Measurements from ENCODE around the gene AKR1C2. TPM values are rescaled to one million over a fixed set of nuclear protein-coding genes. Genes with fewer than 3 reads are reported as not detected.
"Not testable (repeated sequence)": the region's sequence is repeated elsewhere in the genome, so short reads cannot be mapped to it uniquely, and the experiment has no call there.

AKR1C2 gene
- polyA plus RNA-seq, 1 donor, result 10.2 TPM

DNA sequence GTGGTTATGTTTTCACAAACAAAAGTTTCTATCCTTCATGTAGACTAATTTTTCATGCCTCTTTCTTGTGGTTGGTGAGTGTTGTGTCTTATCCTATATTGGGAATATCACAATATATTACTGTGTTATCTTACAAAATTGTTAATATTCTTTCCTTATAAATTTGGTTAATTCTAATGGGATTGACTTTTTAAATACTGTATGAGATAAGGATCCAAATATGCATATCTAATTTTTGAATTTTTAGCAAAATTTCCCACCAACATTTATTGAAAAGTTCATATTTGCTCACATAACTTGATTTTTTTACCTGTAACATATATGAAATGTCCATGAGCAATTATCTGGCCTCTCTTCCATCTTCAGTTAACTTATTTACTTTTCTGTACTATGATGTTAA lies 29.3 kb downstream of the AKR1C2 start:
- DNase-seq; H3K4me1 ChIP-seq (ENCODE audit: control insufficient read depth, insufficient read depth, low read length); H3K27ac ChIP-seq (ENCODE audit: low read length); H3K27me3 ChIP-seq (ENCODE audit: control insufficient read depth, insufficient read depth, low read length); H3K4me3 ChIP-seq (ENCODE audit: low read length); H3K9me3 ChIP-seq (ENCODE audit: control insufficient read depth, low read depth, low read length); H3K36me3 ChIP-seq (ENCODE audit: control insufficient read depth, insufficient read depth, low read length): not testable (repeated sequence)

GRCh38 chr10:4973294-4973693 lies 30.4 kb downstream of the AKR1C2 start:
- not testable (repeated sequence) for H3K27ac ChIP-seq (ENCODE audit: low read length); H3K9me3 ChIP-seq (ENCODE audit: control insufficient read depth, low read depth, low read length); H3K27me3 ChIP-seq (ENCODE audit: control insufficient read depth, insufficient read depth, low read length); DNase-seq; H3K4me3 ChIP-seq (ENCODE audit: low read length); H3K4me1 ChIP-seq (ENCODE audit: control insufficient read depth, insufficient read depth, low read length); H3K36me3 ChIP-seq (ENCODE audit: control insufficient read depth, insufficient read depth, low read length)
- no CpG with 5 or more reads among the region's 1 CpG for WGBS (ENCODE audit: insufficient coverage, low lambda C conversion rate)

- not testable (repeated sequence) for H3K36me3 ChIP-seq (ENCODE audit: control insufficient read depth, insufficient read depth, low read length); H3K27ac ChIP-seq (ENCODE audit: low read length); H3K4me1 ChIP-seq (ENCODE audit: control insufficient read depth, insufficient read depth, low read length); DNase-seq; H3K9me3 ChIP-seq (ENCODE audit: control insufficient read depth, low read depth, low read length); H3K27me3 ChIP-seq (ENCODE audit: control insufficient read depth, insufficient read depth, low read length); H3K4me3 ChIP-seq (ENCODE audit: low read length)
- no CpG with 5 or more reads among the region's 18 CpGs for WGBS (ENCODE audit: insufficient coverage, low lambda C conversion rate)
Observed at GRCh38 chr10:4972369-4973142, 31.1 kb downstream of the AKR1C2 start.

DNA sequence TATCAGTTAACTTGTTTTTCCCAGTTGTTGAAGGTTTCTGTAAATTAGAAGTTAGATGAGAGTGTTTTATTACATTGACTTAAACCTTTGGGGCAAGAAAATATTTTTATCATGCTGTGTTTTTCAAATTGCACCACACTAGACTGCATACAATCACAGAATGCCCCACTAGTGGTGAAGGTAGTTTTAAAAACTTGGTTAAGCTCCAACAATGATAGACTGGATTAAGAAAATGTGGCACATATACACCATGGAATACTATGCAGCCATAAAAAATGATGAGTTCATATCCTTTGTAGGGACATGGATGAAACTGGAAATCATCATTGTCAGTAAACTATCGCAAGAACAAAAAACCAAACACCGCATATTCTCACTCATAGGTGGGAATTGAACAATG lies 33.3 kb downstream of the AKR1C2 start:
- DNase-seq; H3K27me3 ChIP-seq (ENCODE audit: control insufficient read depth, insufficient read depth, low read length); H3K9me3 ChIP-seq (ENCODE audit: control insufficient read depth, low read depth, low read length); H3K4me3 ChIP-seq (ENCODE audit: low read length); H3K4me1 ChIP-seq (ENCODE audit: control insufficient read depth, insufficient read depth, low read length); H3K36me3 ChIP-seq (ENCODE audit: control insufficient read depth, insufficient read depth, low read length); H3K27ac ChIP-seq (ENCODE audit: low read length): not testable (repeated sequence)
- no CpG with 5 or more reads among the region's 2 CpGs for WGBS (ENCODE audit: insufficient coverage, low lambda C conversion rate)

- not testable (repeated sequence) for H3K4me3 ChIP-seq (ENCODE audit: low read length); H3K36me3 ChIP-seq (ENCODE audit: control insufficient read depth, insufficient read depth, low read length); H3K27me3 ChIP-seq (ENCODE audit: control insufficient read depth, insufficient read depth, low read length); H3K27ac ChIP-seq (ENCODE audit: low read length); DNase-seq; H3K9me3 ChIP-seq (ENCODE audit: control insufficient read depth, low read depth, low read length); H3K4me1 ChIP-seq (ENCODE audit: control insufficient read depth, insufficient read depth, low read length)
- WGBS (ENCODE audit: insufficient coverage, low lambda C conversion rate), result 100% methylated on average over 2 of the region's 3 CpGs
Observed at GRCh38 chr10:4969289-4969688, 34.4 kb downstream of the AKR1C2 start.

GRCh38 chr10:4967189-4967588 lies 36.5 kb downstream of the AKR1C2 start:
- not testable (repeated sequence) for H3K27ac ChIP-seq (ENCODE audit: low read length); DNase-seq; H3K27me3 ChIP-seq (ENCODE audit: control insufficient read depth, insufficient read depth, low read length); H3K4me1 ChIP-seq (ENCODE audit: control insufficient read depth, insufficient read depth, low read length); H3K9me3 ChIP-seq (ENCODE audit: control insufficient read depth, low read depth, low read length); H3K36me3 ChIP-seq (ENCODE audit: control insufficient read depth, insufficient read depth, low read length); H3K4me3 ChIP-seq (ENCODE audit: low read length)
- WGBS (ENCODE audit: insufficient coverage, low lambda C conversion rate), result no CpG with 5 or more reads among the region's 3 CpGs

GRCh38 chr10:4965763-4966162 lies 37.9 kb downstream of the AKR1C2 start:
- DNase-seq; H3K4me3 ChIP-seq (ENCODE audit: low read length); H3K4me1 ChIP-seq (ENCODE audit: control insufficient read depth, insufficient read depth, low read length); H3K27me3 ChIP-seq (ENCODE audit: control insufficient read depth, insufficient read depth, low read length); H3K36me3 ChIP-seq (ENCODE audit: control insufficient read depth, insufficient read depth, low read length); H3K27ac ChIP-seq (ENCODE audit: low read length); H3K9me3 ChIP-seq (ENCODE audit: control insufficient read depth, low read depth, low read length): not testable (repeated sequence)
- WGBS (ENCODE audit: insufficient coverage, low lambda C conversion rate), result no CpG with 5 or more reads among the region's 4 CpGs

GRCh38 chr10:4963815-4964154 lies 39.9 kb downstream of the AKR1C2 start:
- H3K4me3 ChIP-seq (ENCODE audit: low read length); H3K4me1 ChIP-seq (ENCODE audit: control insufficient read depth, insufficient read depth, low read length); H3K9me3 ChIP-seq (ENCODE audit: control insufficient read depth, low read depth, low read length); DNase-seq; H3K27ac ChIP-seq (ENCODE audit: low read length); H3K36me3 ChIP-seq (ENCODE audit: control insufficient read depth, insufficient read depth, low read length); H3K27me3 ChIP-seq (ENCODE audit: control insufficient read depth, insufficient read depth, low read length): not testable (repeated sequence)
- 83% methylated on average over 1 of the region's 4 CpGs for WGBS (ENCODE audit: insufficient coverage, low lambda C conversion rate)

GRCh38 chr10:4962876-4963814 lies 40.5 kb downstream of the AKR1C2 start, which contains the start of gene AKR1C1:
Gene AKR1C1, plus strand, starts transcription at chr10:4963415. Its CDS starts 30 bp downstream, at chr10:4963445.
- H3K9me3 ChIP-seq (ENCODE audit: control insufficient read depth, low read depth, low read length); H3K36me3 ChIP-seq (ENCODE audit: control insufficient read depth, insufficient read depth, low read length); H3K27me3 ChIP-seq (ENCODE audit: control insufficient read depth, insufficient read depth, low read length); H3K4me1 ChIP-seq (ENCODE audit: control insufficient read depth, insufficient read depth, low read length): not testable (repeated sequence)
- WGBS (ENCODE audit: insufficient coverage, low lambda C conversion rate), result no CpG with 5 or more reads among the region's 7 CpGs
- Histone ChIP-seq H3K27ac (ENCODE audit: low read length) (peak within 1 kb of the TSS; percentile 38), H3K4me3 (ENCODE audit: low read length) (peak within 1 kb of the TSS; percentile 13)
- DNase-seq, result peak in 1 of 2 donors; percentile 55

DNA sequence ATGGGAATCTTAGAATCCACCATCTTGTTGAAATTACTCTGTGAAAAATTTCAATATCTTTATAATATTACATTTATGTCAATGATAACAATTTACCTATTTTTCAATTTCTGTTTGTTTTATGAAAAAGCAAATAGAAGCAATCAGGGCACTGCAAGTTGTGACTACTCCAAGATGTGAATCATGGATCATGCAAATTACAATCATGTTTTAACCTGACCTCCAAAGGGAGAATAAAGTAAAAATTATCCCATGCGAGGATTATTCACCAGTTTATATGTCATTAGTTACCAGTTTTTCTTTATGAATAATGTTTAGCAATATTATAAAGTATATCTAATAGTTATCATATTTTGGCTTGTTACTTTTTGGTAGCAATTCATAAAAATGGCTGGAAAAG lies 41.3 kb downstream of the AKR1C2 start:
- 50% methylated on average over 1 of the region's 1 CpG for WGBS (ENCODE audit: insufficient coverage, low lambda C conversion rate)
- not testable (repeated sequence) for H3K36me3 ChIP-seq (ENCODE audit: control insufficient read depth, insufficient read depth, low read length); H3K4me3 ChIP-seq (ENCODE audit: low read length); H3K9me3 ChIP-seq (ENCODE audit: control insufficient read depth, low read depth, low read length); H3K4me1 ChIP-seq (ENCODE audit: control insufficient read depth, insufficient read depth, low read length); H3K27ac ChIP-seq (ENCODE audit: low read length); H3K27me3 ChIP-seq (ENCODE audit: control insufficient read depth, insufficient read depth, low read length); DNase-seq
